ENCODE results near the gene SLC22A6. TPM values are rescaled to one million over a fixed set of nuclear protein-coding genes. Genes with fewer than 3 reads are reported as not detected.

Gene SLC22A6
- total RNA-seq, 1 experiment from 2014 or later = not detected

DNA sequence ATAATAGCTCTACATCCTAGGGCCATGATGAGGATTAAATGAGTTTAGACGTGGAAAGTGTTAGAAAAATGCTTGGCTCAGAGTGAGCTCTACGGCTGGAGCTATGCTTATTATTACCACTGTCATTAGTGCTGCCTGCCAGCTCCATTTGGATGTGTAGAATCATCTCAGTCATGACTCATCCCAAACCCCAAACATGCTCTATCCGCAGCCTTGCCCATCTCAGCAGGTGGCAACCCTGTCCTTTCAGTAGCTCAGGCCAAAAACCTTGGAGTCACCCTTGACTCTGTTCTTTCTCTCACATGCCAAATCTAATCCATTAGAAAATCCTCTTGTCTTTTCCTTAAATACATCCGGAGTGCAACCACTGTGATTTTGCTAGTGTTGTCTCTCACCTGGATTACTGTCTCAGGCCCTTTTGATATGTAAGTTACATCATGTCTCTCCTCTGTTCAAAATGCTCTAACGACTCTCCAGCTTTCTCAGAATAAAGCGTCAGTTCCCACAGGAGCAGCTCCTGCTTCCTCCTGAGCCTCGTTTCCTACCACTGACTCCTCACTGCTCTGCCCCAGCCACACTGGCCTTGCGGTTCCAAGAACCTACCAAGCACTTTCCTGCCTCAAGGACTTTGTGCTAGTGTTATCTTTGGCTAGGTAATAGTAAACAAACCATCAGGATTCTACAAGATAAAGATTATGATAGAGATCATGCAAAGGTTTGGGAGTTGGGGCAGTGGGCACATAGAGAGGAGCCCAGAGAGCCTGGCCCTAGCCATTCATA is 53.1 kb downstream of the SLC22A6 start:
- ChIA-PET POLR2A (interaction anchor here (0.6 kb wide), 1 partner anchor 41 kb away, joined by 3 read pairs; no protein-coding TSS in a partner anchor), CTCF (interaction anchor here (0.9 to 1.4 kb wide), 6 partner anchors 11 to 145 kb away, joined by 3 to 12 read pairs (median 8); no protein-coding TSS in a partner anchor)
- ATAC-seq (no peak), DNase-seq (ENCODE audit: low spot score) (no peak)
- Mint-ChIP-seq H3K9me3 (no peaks in the 10 kb centered on the region), H3K4me3 (no peak overlapping the region), H3K4me1 (peaks cover 23% of the 10 kb centered on the region), H3K27me3 (ENCODE audit: low read depth) (peaks cover 34% of the 10 kb centered on the region), H3K27ac (no peak overlapping the region), H3K36me3 (no peaks in the 10 kb centered on the region)
- no peak for TF ChIP-seq RORB (CRISPR knock-in tag; IDR thresholded peaks at IDR 0.05)
- TF ChIP-seq KAT7 (CRISPR knock-in tag; IDR thresholded peaks at IDR 0.05; ENCODE audit: borderline replicate concordance) = no peak
- peak; percentile 93 for TF ChIP-seq ZNF121 (CRISPR knock-in tag; IDR thresholded peaks at IDR 0.05)

DNA sequence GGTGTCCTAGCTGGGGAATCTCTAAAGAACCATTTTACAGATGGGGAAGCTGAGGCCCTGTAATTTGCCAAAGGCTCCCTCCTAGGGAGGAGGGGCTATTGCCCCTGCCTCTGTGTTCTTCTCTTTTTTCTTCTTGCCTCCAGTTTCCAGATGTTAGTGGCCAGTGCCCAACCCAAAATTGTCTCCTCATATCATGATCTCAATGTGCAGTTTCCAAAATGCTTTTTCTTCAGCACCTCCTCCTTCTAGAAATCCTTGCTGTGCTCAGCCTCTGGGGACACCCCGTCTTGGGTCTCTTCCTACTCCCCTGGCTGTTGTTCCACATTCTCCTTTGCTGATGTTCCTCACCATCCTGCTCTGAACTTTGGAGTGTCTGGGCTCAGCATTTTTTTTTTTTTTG is 54.1 kb downstream of the SLC22A6 start:
- TF ChIP-seq RELA (CRISPR knock-in tag; IDR thresholded peaks at IDR 0.05; ENCODE audit: borderline replicate concordance) (no peak), ZNF219 (CRISPR knock-in tag; IDR thresholded peaks at IDR 0.05; ENCODE audit: borderline replicate concordance) (no peak), TEAD4 (CRISPR knock-in tag; IDR thresholded peaks at IDR 0.05) (no peak), GRHL2 (CRISPR knock-in tag; IDR thresholded peaks at IDR 0.05; ENCODE audit: insufficient replicate concordance, severe bottlenecking) (no peak), OVOL2 (CRISPR knock-in tag; IDR thresholded peaks at IDR 0.05; ENCODE audit: borderline replicate concordance) (no peak)
- TF ChIP-seq, protein P1, sequence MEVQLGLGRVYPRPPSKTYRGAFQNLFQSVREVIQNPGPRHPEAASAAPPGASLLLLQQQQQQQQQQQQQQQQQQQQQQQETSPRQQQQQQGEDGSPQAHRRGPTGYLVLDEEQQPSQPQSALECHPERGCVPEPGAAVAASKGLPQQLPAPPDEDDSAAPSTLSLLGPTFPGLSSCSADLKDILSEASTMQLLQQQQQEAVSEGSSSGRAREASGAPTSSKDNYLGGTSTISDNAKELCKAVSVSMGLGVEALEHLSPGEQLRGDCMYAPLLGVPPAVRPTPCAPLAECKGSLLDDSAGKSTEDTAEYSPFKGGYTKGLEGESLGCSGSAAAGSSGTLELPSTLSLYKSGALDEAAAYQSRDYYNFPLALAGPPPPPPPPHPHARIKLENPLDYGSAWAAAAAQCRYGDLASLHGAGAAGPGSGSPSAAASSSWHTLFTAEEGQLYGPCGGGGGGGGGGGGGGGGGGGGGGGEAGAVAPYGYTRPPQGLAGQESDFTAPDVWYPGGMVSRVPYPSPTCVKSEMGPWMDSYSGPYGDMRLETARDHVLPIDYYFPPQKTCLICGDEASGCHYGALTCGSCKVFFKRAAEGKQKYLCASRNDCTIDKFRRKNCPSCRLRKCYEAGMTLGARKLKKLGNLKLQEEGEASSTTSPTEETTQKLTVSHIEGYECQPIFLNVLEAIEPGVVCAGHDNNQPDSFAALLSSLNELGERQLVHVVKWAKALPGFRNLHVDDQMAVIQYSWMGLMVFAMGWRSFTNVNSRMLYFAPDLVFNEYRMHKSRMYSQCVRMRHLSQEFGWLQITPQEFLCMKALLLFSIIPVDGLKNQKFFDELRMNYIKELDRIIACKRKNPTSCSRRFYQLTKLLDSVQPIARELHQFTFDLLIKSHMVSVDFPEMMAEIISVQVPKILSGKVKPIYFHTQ (CRISPR knock-in tag; IDR thresholded peaks at IDR 0.05) = no peak
- TF ChIP-seq, protein P2, sequence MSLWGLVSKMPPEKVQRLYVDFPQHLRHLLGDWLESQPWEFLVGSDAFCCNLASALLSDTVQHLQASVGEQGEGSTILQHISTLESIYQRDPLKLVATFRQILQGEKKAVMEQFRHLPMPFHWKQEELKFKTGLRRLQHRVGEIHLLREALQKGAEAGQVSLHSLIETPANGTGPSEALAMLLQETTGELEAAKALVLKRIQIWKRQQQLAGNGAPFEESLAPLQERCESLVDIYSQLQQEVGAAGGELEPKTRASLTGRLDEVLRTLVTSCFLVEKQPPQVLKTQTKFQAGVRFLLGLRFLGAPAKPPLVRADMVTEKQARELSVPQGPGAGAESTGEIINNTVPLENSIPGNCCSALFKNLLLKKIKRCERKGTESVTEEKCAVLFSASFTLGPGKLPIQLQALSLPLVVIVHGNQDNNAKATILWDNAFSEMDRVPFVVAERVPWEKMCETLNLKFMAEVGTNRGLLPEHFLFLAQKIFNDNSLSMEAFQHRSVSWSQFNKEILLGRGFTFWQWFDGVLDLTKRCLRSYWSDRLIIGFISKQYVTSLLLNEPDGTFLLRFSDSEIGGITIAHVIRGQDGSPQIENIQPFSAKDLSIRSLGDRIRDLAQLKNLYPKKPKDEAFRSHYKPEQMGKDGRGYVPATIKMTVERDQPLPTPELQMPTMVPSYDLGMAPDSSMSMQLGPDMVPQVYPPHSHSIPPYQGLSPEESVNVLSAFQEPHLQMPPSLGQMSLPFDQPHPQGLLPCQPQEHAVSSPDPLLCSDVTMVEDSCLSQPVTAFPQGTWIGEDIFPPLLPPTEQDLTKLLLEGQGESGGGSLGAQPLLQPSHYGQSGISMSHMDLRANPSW (CRISPR knock-in tag; conservative IDR thresholded peaks at IDR 0.05; ENCODE audit: low read depth) = no peak
- TF ChIP-seq, protein P3, sequence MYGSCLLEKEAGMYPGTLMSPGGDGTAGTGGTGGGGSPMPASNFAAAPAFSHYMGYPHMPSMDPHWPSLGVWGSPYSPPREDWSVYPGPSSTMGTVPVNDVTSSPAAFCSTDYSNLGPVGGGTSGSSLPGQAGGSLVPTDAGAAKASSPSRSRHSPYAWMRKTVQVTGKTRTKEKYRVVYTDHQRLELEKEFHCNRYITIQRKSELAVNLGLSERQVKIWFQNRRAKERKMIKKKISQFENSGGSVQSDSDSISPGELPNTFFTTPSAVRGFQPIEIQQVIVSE (CRISPR knock-in tag; IDR thresholded peaks at IDR 0.05; ENCODE audit: borderline replicate concordance) = no peak
- ChIA-PET CTCF (interaction anchor here (1.1 to 14.1 kb wide), 7 partner anchors 12 to 90 kb away, joined by 5 to 268 read pairs (median 11); no protein-coding TSS in a partner anchor), POLR2A (no interaction called here)
- Mint-ChIP-seq H3K27ac (no peak overlapping the region), H3K36me3 (no peaks in the 10 kb centered on the region), H3K27me3 (ENCODE audit: low read depth) (peaks cover 44% of the 10 kb centered on the region), H3K4me1 (peaks cover 24% of the 10 kb centered on the region), H3K4me3 (no peak overlapping the region), H3K9me3 (no peaks in the 10 kb centered on the region)
- DNase-seq (ENCODE audit: low spot score) (no peak), ATAC-seq (no peak)

DNA sequence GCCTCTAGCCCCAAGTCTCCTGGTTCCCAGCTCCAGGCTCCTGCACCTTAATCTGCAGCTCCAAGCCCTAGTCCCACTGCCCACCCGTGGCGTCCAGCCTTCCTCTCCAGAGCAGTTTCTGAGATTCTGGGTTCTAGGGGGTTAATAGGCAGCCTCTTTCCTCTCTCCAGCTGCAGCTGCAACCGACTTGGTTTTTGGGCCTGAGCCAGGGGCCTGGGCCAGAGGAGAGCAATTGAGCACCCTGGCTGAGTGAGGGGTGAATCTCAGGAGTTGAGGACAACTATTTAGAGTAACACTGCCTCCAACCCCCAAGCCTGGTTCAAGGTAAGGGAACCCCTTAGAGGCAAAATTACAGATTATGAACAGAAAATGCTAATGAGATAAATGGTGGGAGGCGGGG is 54.6 kb downstream of the SLC22A6 start:
- no peak for TF ChIP-seq ESRRA (CRISPR knock-in tag; IDR thresholded peaks at IDR 0.05; ENCODE audit: borderline replicate concordance)
- TF ChIP-seq, protein P3 (CRISPR knock-in tag; IDR thresholded peaks at IDR 0.05; ENCODE audit: borderline replicate concordance) = no peak
- TF ChIP-seq SMAD4 (CRISPR knock-in tag; IDR thresholded peaks at IDR 0.05) = no peak
- TF ChIP-seq ZNF263 (CRISPR knock-in tag; IDR thresholded peaks at IDR 0.05; ENCODE audit: low read depth) = no peak
- CTCF ChIA-PET = interaction anchor here (1.2 to 14.1 kb wide), 5 partner anchors 12 to 94 kb away, joined by 3 to 268 read pairs (median 11); no protein-coding TSS in a partner anchor
- Mint-ChIP-seq H3K9me3 (no peaks in the 10 kb centered on the region), H3K36me3 (no peaks in the 10 kb centered on the region), H3K27ac (no peak overlapping the region), H3K27me3 (ENCODE audit: low read depth) (peaks cover 49% of the 10 kb centered on the region), H3K4me3 (no peak overlapping the region), H3K4me1 (peaks cover 29% of the 10 kb centered on the region)
- ATAC-seq (no peak), DNase-seq (ENCODE audit: low spot score) (no peak)
- POLR2A ChIA-PET = no interaction called here
